Activated CD4-positive, alpha-beta T cell treated with anti-CD3 and anti-CD28 coated beads for 24 hours (primary cell): ENCODE results near the gene ZNRF2.

Experiments used
- DNase-seq, 2 donors: peaks; one replicate each; pipeline ENCODE4 v3.0.0-alpha.2; 2020; ENCODE audit warnings: low read depth in 2 of 2

The ZNRF2 gene

GRCh38 chr7:30406664-30407425 lies 122.4 kb downstream of the ZNRF2 start:
- DNase-seq, result no peak

GRCh38 chr7:30411173-30411572 lies 126.8 kb downstream of the ZNRF2 start:
- no peak for DNase-seq

- no peak for DNase-seq
These were observed 127.5 kb downstream of the ZNRF2 start for GRCh38 chr7:30411897-30412296.

GRCh38 chr7:30412782-30413504 lies 128.5 kb downstream of the ZNRF2 start:
- no peak for DNase-seq

GRCh38 chr7:30413864-30414263 lies 129.5 kb downstream of the ZNRF2 start:
- no peak for DNase-seq
